IMR-90 (cell line): ENCODE measurements around the gene CPD. TPM values are rescaled to one million over a fixed set of nuclear protein-coding genes. Genes with fewer than 3 reads are reported as not detected.

Experiments
- ATAC-seq: fragments of 200-7000 bp; cut with Tn5 transposase; 2 replicates; pipeline ENCODE4 v1.9.1; 2020; ENCODE audit warnings: low read depth, mild to moderate bottlenecking, moderate library complexity
- BruUV-seq: library from RNA; stranded (reverse); fragments of 400-500 nt; replicated peaks from 2 replicates; lab custom pipeline; 2021; lab: Mats Ljungman, UMichigan
- CTCF ChIA-PET: fragments of 300-600 bp; formaldehyde crosslinking; extraction: SDS; loops from one replicate; lab custom pipeline; 2021; ENCODE audit warnings: antibody characterized with exemption; lab: Yijun Ruan, JAX
- POLR2A ChIA-PET: fragments of 300-600 bp; sonication (Branson Sonifier 250); formaldehyde crosslinking; loops from one replicate; lab custom pipeline; 2022; ENCODE audit warnings: antibody characterized with exemption; ENCODE audit not compliant: unreplicated experiment; lab: Charles Lee
- DNase-seq: peaks from one replicate; pipeline ENCODE4 v3.0.0; 2013
- H2AFZ ChIP-seq: replicated peaks from 2 replicates; pipeline ENCODE3; 2013; ENCODE audit warnings: low read length, mild to moderate bottlenecking; ENCODE audit not compliant: poor library complexity
- H2AK5ac ChIP-seq: 2 replicates; pipeline ENCODE4 v1.6.1; 2013; ENCODE audit warnings: low read depth, low read length, inconsistent platforms
- H2AK9ac ChIP-seq: replicated peaks from 2 replicates; pipeline ENCODE3; 2013; ENCODE audit warnings: mild to moderate bottlenecking, low read depth, low read length, moderate library complexity; ENCODE audit not compliant: poor library complexity
- H2BK120ac ChIP-seq: 2 replicates; pipeline ENCODE4 v1.6.1; 2013; ENCODE audit warnings: low read depth, low read length, inconsistent platforms
- H2BK15ac ChIP-seq: 3 replicates; pipeline ENCODE4 v1.6.1; 2013; ENCODE audit warnings: low read depth, low read length, inconsistent platforms
- H2BK20ac ChIP-seq: 2 replicates; pipeline ENCODE4 v1.6.1; 2013; ENCODE audit warnings: low read depth, mild to moderate bottlenecking, inconsistent platforms, low read length, moderate library complexity
- H2BK5ac ChIP-seq: 2 replicates; pipeline ENCODE4 v1.6.1; 2013; ENCODE audit warnings: mild to moderate bottlenecking, low read depth, low read length, inconsistent platforms; ENCODE audit not compliant: poor library complexity, severe bottlenecking
- H3K14ac ChIP-seq: replicated peaks from 2 replicates; pipeline ENCODE4 v1.6.1; 2013; ENCODE audit warnings: low read depth, low read length, inconsistent platforms
- H3K18ac ChIP-seq: 2 replicates; pipeline ENCODE4 v1.6.1; 2013; ENCODE audit warnings: low read depth, low read length, control low read depth
- H3K23ac ChIP-seq: 2 replicates; pipeline ENCODE4 v1.6.1; 2013; ENCODE audit warnings: low read depth, low read length, inconsistent platforms
- H3K27ac ChIP-seq: 2 replicates; pipeline ENCODE4 v1.5.1; 2013; ENCODE audit warnings: mild to moderate bottlenecking, control low read depth, low read length; ENCODE audit not compliant: insufficient read depth
- H3K27me3 ChIP-seq: 2 replicates; pipeline ENCODE4 v1.6.1; 2013; ENCODE audit warnings: low read length; ENCODE audit not compliant: control insufficient read depth, insufficient read depth
- H3K36me3 ChIP-seq: 2 replicates; pipeline ENCODE4 v1.6.1; 2013; ENCODE audit warnings: low read length, mixed read lengths; ENCODE audit not compliant: control insufficient read depth, insufficient read depth
- H3K4ac ChIP-seq: 2 replicates; pipeline ENCODE4 v1.6.1; 2013; ENCODE audit warnings: low read depth, low read length, inconsistent platforms
- H3K4me1 ChIP-seq: 2 replicates; pipeline ENCODE4 v1.6.1; 2013; ENCODE audit warnings: low read length, mixed read lengths; ENCODE audit not compliant: control insufficient read depth, insufficient read depth
- H3K4me2 ChIP-seq: 2 replicates; pipeline ENCODE4 v1.6.1; 2013; ENCODE audit warnings: low read depth, mild to moderate bottlenecking, control low read depth, low read length, moderate library complexity
- H3K4me3 ChIP-seq: 2 replicates; pipeline ENCODE4 v1.5.1; 2013; ENCODE audit warnings: low read depth, mild to moderate bottlenecking, control low read depth, low read length, moderate library complexity; ENCODE audit not compliant: insufficient read depth
- H3K56ac ChIP-seq: 2 replicates; pipeline ENCODE4 v1.6.1; 2013; ENCODE audit warnings: low read length, inconsistent platforms; ENCODE audit not compliant: insufficient read depth; ENCODE audit errors: extremely low read depth
- H3K79me1 ChIP-seq, 2 experiments: 2 replicates each; pipeline ENCODE4 v1.6.1; 2013; ENCODE audit warnings: low read length in 2 of 2, inconsistent platforms in 1 of 2, low read depth in 1 of 2
- H3K9ac ChIP-seq: 2 replicates; pipeline ENCODE4 v1.6.1; 2013; ENCODE audit warnings: low read depth, low read length, control low read depth
- H3K9me1 ChIP-seq: 2 replicates; pipeline ENCODE4 v1.6.1; 2013; ENCODE audit warnings: low read length, inconsistent platforms; ENCODE audit not compliant: insufficient read depth
- H3K9me3 ChIP-seq: 2 replicates; pipeline ENCODE4 v1.6.1; 2013; ENCODE audit warnings: low read length; ENCODE audit not compliant: control insufficient read depth, insufficient read depth
- H4K20me1 ChIP-seq: 2 replicates; pipeline ENCODE4 v1.6.1; 2013; ENCODE audit warnings: low read length, inconsistent platforms; ENCODE audit not compliant: insufficient read depth
- H4K5ac ChIP-seq: 2 replicates; pipeline ENCODE4 v1.6.1; 2013; ENCODE audit warnings: mild to moderate bottlenecking, low read depth, low read length, control low read depth
- H4K8ac ChIP-seq, 2 experiments: 2 replicates each; pipeline ENCODE4 v1.6.1; 2013; ENCODE audit warnings: low read depth in 2 of 2, low read length in 2 of 2, control low read depth in 1 of 2, inconsistent platforms in 1 of 2
- H4K91ac ChIP-seq: 2 replicates; pipeline ENCODE4 v1.6.1; 2013; ENCODE audit warnings: low read depth, low read length, inconsistent platforms; ENCODE audit not compliant: insufficient read depth
- BHLHE40 ChIP-seq: fragments of 150-350 bp; IDR thresholded peaks from 2 replicates; pipeline ENCODE4 v1.6.1; 2016; ENCODE audit warnings: mild to moderate bottlenecking, low read depth, low read length
- CEBPB ChIP-seq: IDR thresholded peaks from 2 replicates; pipeline ENCODE4 v1.6.1; 2012; ENCODE audit warnings: low read depth, low read length, improper control_type of control experiment
- CHD1 ChIP-seq: IDR thresholded peaks from 2 replicates; pipeline ENCODE4 v1.6.1; 2012; ENCODE audit warnings: low read depth, low read length, improper control_type of control experiment
- CTCF ChIP-seq: conservative IDR thresholded peaks from 2 replicates; pipeline ENCODE4 v1.5.1; 2012; ENCODE audit warnings: mild to moderate bottlenecking, low read depth, low read length, improper control_type of control experiment
- ELK1 ChIP-seq: fragments of 150-350 bp; IDR thresholded peaks from 2 replicates; pipeline ENCODE4 v1.6.1; 2016; ENCODE audit warnings: low read depth, mild to moderate bottlenecking, low read length, moderate library complexity, borderline replicate concordance
- FOS ChIP-seq: fragments of 150-350 bp; IDR thresholded peaks from 2 replicates; pipeline ENCODE4 v1.6.1; 2016; ENCODE audit warnings: low read depth, low read length
- MAFK ChIP-seq: IDR thresholded peaks from 2 replicates; pipeline ENCODE4 v1.6.1; 2012; ENCODE audit warnings: low read depth, low read length, improper control_type of control experiment
- MAZ ChIP-seq: IDR thresholded peaks from 2 replicates; pipeline ENCODE4 v1.6.1; 2012; ENCODE audit warnings: low read depth, mild to moderate bottlenecking, low read length, improper control_type of control experiment, moderate library complexity, borderline replicate concordance
- MXI1 ChIP-seq: IDR thresholded peaks from 2 replicates; pipeline ENCODE4 v1.6.1; 2012; ENCODE audit warnings: low read depth, mild to moderate bottlenecking, low read length, moderate library complexity, borderline replicate concordance
- NFE2L2 ChIP-seq: fragments of 150-350 bp; IDR thresholded peaks from 2 replicates; pipeline ENCODE4 v1.6.1; 2016; ENCODE audit warnings: low read depth, mild to moderate bottlenecking, low read length
- POLR2A ChIP-seq: IDR thresholded peaks from 2 replicates; pipeline ENCODE4 v1.6.1; 2012; ENCODE audit warnings: mild to moderate bottlenecking, low read depth, low read length
- RAD21 ChIP-seq: IDR thresholded peaks from 2 replicates; pipeline ENCODE4 v1.6.1; 2012; ENCODE audit warnings: low read length, improper control_type of control experiment
- RCOR1 ChIP-seq: IDR thresholded peaks from 2 replicates; pipeline ENCODE4 v1.6.1; 2012; ENCODE audit warnings: mild to moderate bottlenecking, low read length, improper control_type of control experiment; ENCODE audit not compliant: insufficient replicate concordance
- RFX5 ChIP-seq: IDR thresholded peaks from 2 replicates; pipeline ENCODE4 v1.8.0; 2012; ENCODE audit warnings: low read depth, mild to moderate bottlenecking, low read length, moderate library complexity
- SMC3 ChIP-seq: fragments of 150-350 bp; IDR thresholded peaks from 2 replicates; pipeline ENCODE4 v1.6.1; 2016; ENCODE audit warnings: low read depth, mild to moderate bottlenecking, antibody characterized with exemption, low read length, moderate library complexity
- USF2 ChIP-seq: fragments of 150-350 bp; IDR thresholded peaks from 2 replicates; pipeline ENCODE4 v1.6.1; 2017; ENCODE audit warnings: mild to moderate bottlenecking, antibody characterized with exemption, low read length, low read depth
- dilution Hi-C: fragments of 300-500 bp; cut with HindIII; formaldehyde crosslinking; loops from one replicate; pipeline ENCODE4 v1.14.3; 2018; ENCODE audit warnings: low sequenced_read_pairs; ENCODE audit not compliant: unreplicated experiment
- in situ Hi-C: fragments of 300-500 bp; cut with MboI; formaldehyde crosslinking; loops from 3 replicates; pipeline ENCODE4 v1.14.3; 2019; ENCODE audit warnings: low sequenced_read_pairs, inconsistent platforms, mixed read lengths
- intact Hi-C: fragments of 100-400 bp; cut with micrococcal nuclease; formaldehyde crosslinking; loops from 2 replicates; pipeline ENCODE4 v1.10.0; 2022
- polyA plus RNA-seq, 3 experiments: library from polyadenylated mRNA; depleted of rRNA; stranded (reverse); fragments of >200 nt; gene quantifications; 2 replicates each; pipeline ENCODE4 v1.2.3, GENCODE V29; 2012; ENCODE audit warnings: low replicate concordance in 1 of 3
- total RNA-seq: library from RNA; depleted of rRNA; stranded (reverse); fragments of >200 nt; gene quantifications from 2 replicates; pipeline ENCODE4 v1.2.3, GENCODE V29; 2012

CPD gene
- total and polyA plus RNA-seq, 2 of the 4 experiments (the other 2 are of a cell fraction): 23.4 to 94.5 TPM

DNA sequence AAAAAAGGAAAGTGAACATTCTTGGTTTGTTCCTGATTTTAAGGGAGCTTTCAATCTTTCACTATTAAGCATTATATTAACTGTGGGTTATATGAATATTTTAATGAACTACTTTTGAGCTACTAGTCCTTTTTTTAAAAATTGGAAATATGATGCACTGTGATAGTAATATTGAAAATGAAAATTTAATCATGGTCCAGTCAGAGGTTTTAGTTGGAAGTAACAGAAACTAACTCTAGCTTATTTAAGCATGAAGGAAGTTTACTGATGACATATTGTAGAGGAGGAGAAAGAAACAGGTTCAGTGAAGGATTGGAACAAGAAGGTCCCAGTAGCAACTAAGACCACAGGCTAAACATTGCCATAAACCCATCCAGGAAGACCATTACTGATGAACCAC lies 24.0 kb upstream of the CPD start:
- no peaks in the 10 kb centered on the region; the same call in 1 of the 2 replicates for H3K9me1 ChIP-seq
- in situ Hi-C loops: no loop called here
- no peak for DNase-seq
- H2BK15ac ChIP-seq: no peak overlapping the region
- H3K23ac ChIP-seq: no peak overlapping the region
- H3K4ac ChIP-seq: no peak overlapping the region
- no peak for ATAC-seq
- POLR2A ChIA-PET: interaction anchor here (0.6 kb wide), 1 partner anchor 130 kb away, joined by 3 read pairs; no protein-coding TSS in a partner anchor
- no peak overlapping the region for H2AFZ ChIP-seq
- H3K18ac ChIP-seq: no peak overlapping the region
- no peaks in the 10 kb centered on the region for H3K27me3 ChIP-seq
- H3K14ac ChIP-seq: no peak overlapping the region
- H3K56ac ChIP-seq: no peak overlapping the region
- no peak overlapping the region for H3K4me3 ChIP-seq
- no peak overlapping the region for H4K5ac ChIP-seq
- intact Hi-C loops: no loop called here
- no peak overlapping the region for H2AK9ac ChIP-seq
- dilution Hi-C loops: no loop called here
- no peaks in the 10 kb centered on the region for H3K36me3 ChIP-seq
- CTCF ChIA-PET: interaction anchor here (0.6 to 0.8 kb wide), 4 partner anchors 13 to 1330 kb away, joined by 3 to 8 read pairs (median 6); no protein-coding TSS in a partner anchor
- no peaks in the 10 kb centered on the region for H3K9me3 ChIP-seq
- peaks cover 4% of the 10 kb centered on the region for H3K4me1 ChIP-seq
- no peak overlapping the region for H2AK5ac ChIP-seq
- no peak overlapping the region for H3K4me2 ChIP-seq
- BruUV-seq: no TSS peak
- peaks cover 5% of the 10 kb centered on the region; the same call in 1 of the 2 replicates for H4K20me1 ChIP-seq
- no peak overlapping the region for H2BK20ac ChIP-seq
- TF ChIP-seq USF2 (no peak), CEBPB (no peak), CHD1 (no peak), POLR2A (no peak), MXI1 (no peak), FOS (no peak), RAD21 (no peak), SMC3 (no peak), NFE2L2 (no peak), MAZ (no peak), MAFK (no peak), RCOR1 (no peak), ELK1 (no peak), BHLHE40 (no peak), RFX5 (no peak), CTCF (no peak)
- no peak overlapping the region for H3K27ac ChIP-seq
- no peak overlapping the region for H4K8ac ChIP-seq
- no peaks in the 10 kb centered on the region for H3K79me1 ChIP-seq
- no peak overlapping the region for H2BK120ac ChIP-seq
- no peak overlapping the region for H2BK5ac ChIP-seq
- H4K91ac ChIP-seq: no peak overlapping the region
- H3K9ac ChIP-seq: no peak overlapping the region
